Measurements from ENCODE around the gene SLC15A3.

DNA sequence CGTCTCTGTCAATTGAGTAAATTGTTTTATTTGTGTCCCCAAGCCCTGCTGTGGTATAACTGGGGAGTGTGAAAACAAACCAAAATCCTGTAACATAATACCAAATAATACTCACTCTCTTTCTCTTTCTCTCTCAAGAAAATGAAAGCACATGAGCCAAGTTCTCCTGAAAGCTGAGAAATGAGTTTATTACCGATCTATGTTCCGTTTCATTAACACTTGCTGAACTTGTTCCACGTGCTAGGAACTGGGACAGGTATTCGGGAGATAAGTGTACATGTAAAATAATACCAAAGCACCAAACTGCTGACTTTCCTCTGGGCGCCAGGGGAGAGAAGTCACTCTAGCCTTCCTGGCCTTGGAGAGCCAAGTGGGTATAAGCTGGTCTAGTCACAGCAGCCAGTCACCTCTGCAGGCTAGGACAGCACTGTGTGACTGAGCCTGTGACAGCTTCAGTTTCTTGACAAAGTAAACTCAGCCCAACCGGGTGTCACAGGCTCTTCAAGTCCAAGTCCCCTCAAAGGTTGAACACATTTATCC is 42.6 kb upstream of the SLC15A3 start:
- TF ChIP-seq GATA2 (IDR thresholded peaks at IDR 0.05; ENCODE audit: low read depth, low read length) = no peak
- no peak for TF ChIP-seq GATA3 (IDR thresholded peaks at IDR 0.05; ENCODE audit: low read depth, low read length)
